ENCODE data around the gene ADAMTS12.
"Not testable (repeated sequence)": the region's sequence is repeated elsewhere in the genome, so short reads cannot be mapped to it uniquely, and the experiment has no call there.

Gene ADAMTS12

GRCh38 chr5:33563983-33564908, 327.5 kb downstream of the ADAMTS12 start:
- no peak for DNase-seq

DNA sequence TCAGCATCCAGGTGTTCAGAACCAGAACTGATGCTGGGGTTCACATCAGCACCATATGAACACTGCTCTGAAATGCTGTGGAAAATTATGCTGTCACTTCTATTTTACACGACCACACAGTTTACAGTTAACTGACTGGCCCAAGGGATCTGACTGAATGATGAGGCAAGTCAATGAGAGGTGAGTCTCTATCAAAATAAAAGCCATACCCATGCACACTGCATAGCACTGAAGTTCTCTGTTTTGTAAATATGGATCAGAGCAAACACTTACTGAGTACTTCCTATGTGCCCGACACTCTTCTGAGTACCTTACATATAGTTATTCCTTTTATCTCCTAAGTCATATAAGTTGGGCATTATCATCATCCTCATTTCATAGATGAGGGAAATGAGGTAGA, 328.3 kb downstream of the ADAMTS12 start:
- no peak for DNase-seq

DNA sequence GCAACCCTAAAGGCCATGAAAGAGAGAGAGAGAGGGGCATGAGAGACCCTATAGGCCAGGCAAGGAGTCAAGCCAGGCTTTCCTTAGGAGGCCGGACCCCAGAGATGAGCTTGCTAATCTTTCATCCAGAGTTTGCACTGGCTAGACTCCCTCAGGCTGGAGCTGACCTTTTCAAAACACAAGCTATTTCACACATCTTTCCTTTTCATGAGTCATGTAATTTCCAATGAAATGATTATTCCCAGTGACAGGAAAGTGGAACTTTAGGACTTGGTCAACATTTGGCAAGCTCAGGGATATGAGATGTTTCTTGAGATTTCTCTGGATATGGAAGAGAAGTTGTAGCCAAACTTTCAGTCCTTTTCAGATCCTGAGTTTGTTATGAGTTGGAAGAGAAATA, 333.3 kb downstream of the ADAMTS12 start:
- no peak for DNase-seq

DNA sequence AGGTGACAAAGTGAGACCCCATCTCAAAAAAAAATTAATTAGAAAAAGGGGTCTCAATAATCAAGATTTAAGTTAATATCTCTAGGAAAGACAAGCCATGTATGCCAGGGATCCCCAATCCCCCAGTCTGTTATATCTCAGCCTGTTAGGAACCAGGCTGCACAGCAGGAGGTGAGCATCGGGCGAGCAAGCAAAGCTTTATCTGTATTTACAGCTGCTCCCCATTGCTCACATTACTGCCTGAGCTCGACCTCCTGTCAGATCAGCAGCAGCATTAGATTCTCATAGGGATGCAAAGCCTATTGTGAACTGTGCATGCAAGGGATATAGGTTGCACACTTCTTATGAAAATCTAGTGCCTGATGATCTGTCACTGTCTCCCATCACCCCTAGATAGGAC, 334.2 kb downstream of the ADAMTS12 start:
- DNase-seq: no peak

DNA sequence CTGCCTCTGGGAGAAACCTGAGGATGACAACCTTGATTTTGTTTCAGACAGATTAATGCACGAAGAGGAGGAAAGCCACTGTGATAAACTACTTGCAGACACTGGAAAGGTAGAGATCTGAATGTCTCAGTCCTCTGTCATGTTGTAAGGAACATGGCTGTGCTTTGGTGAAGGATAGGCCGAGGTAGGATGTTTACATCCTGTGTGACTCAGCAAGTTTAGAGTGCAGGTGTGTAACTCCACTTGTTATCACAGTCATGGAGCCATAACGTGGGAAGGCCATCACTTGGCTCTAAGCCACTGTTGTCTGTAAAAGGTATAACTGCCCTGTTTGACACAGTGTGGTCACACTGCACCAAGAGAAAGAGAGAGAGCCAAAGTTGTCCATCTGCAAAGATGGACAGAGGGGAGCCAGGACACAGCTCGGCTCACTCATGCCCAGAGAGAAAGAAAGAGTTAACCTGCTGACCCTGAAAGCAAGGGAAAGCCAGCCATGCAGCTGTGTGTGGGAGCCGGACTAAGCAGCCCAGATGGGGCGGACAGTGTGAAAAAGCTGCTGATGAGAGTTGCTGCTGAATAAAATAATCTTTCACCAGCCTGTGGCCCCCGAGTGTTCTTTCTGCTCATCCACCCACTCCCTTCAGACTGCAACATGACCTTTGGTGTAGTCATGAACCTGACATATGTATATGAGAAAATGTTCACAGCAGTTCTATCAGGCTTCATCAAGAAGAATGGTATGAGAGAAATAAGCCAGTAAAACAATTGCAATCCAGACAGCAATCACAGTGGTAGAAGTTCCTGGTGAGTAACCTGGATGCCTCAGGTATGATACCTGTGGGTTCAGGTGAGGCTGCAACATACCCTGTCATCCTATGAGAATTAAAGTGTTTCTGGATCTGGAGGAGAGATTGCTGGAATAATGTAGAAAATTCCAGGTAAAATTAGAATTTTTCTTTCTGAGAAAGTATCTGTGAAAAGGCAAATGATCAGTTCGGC, 335.2 kb downstream of the ADAMTS12 start:
- no peak for DNase-seq

DNA sequence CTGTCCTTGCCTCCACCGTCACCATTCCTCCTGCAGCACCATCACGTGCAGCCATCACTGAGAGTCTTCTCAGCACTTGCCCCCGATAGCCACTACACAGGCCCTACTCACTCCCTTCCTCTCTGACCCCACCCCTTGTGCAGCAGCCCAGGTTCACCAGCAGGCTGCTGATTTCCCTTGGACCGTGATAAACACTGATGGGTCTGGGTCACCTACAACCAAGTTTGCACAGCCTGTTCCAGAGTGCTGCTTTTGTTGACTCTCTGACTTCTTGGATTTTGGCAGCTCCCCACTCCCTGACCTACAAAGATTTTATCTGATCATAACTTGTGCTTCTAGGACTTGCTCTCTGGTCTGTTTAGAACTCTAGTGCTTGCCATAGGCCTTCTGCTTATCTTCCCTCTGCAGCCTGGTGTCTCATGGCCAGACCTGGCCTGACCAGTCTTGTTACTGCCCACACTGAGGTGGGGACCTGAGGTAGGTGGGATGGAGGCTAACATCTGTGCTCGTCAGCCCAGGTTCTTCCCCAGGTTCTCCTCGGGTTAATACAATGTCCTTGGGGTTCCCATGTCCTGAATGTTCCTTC, 341.7 kb downstream of the ADAMTS12 start:
- no peak for DNase-seq

DNA sequence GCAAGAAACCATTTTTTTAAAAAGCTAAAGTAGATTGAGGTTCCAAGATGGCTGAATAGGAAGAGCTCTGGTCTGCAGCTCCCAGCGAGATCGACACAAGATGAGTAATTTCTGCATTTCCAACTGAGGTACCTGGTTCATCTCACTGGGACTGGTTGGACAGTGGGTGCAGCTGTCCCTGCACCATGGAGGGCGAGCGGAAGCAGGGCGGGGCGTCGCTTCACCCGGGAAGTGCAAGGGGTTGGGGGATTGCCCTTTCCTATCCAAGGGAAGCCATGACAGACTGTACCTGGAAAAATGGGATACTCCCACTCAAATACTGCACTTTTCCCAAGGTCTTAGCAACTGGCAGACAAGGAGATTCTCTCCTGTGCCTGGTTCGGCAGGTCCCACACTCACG, 352.0 kb downstream of the ADAMTS12 start:
- not testable (repeated sequence) for DNase-seq

- DNase-seq: peak; percentile 6
Measured at GRCh38 chr5:33539212-33539611, 352.6 kb downstream of the ADAMTS12 start.

GRCh38 chr5:33538201-33538600, 353.6 kb downstream of the ADAMTS12 start:
- no peak for DNase-seq

DNA sequence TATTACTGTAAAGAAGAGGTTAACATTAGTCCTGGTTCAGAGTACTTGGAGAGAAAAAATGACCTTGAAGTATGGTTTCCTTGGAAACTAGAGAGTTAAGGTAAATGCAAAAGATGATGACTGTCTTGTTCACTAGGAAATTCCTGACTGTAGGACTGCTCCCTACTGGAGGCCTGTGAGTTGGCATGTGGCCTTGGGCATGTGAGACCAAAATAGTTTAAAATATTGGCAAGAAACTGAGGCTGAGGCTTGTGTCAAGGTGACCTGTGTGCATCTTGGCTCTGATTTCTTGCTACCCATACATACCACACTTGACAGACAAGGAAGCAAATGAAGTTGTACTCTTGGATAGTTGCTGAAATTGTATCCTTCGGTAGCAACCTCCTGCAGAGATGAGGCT, 354.6 kb downstream of the ADAMTS12 start:
- no peak for DNase-seq

DNA sequence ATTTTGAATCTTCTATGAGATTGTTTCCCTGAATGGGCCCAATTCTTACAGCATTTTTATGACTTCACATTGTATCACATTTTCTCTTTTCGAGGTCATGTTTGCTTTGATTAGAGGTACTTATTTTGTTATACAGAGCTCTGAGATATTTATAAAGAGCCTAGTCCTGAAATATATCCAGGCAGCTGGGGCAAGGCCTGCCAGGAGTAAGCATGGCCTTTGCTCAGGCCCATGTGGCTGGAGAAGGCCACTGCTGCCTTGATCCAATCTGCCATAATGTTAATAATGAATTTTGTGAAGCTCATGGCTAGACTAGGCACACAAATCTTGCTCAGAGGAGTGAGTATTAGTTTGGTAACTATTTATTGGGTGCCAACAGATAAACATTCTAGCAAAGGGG, 355.0 kb downstream of the ADAMTS12 start:
- no peak for DNase-seq

GRCh38 chr5:33531824-33532223, 360.0 kb downstream of the ADAMTS12 start:
- DNase-seq: no peak

DNA sequence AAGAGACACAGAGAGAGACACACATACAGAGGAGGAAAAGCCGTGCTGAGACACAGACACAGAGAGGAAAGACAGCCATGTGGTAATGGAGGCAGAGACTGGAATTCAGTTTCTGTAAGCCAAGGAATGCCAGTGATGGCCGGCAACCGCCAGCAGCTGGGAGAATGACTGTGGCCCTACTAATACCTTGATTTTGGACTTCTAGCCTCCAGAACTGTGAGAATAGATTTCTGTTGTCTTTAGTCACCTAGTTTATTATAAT, 360.8 kb downstream of the ADAMTS12 start:
- DNase-seq: no peak

GRCh38 chr5:33530183-33531036, 361.4 kb downstream of the ADAMTS12 start:
- no peak for DNase-seq

DNA sequence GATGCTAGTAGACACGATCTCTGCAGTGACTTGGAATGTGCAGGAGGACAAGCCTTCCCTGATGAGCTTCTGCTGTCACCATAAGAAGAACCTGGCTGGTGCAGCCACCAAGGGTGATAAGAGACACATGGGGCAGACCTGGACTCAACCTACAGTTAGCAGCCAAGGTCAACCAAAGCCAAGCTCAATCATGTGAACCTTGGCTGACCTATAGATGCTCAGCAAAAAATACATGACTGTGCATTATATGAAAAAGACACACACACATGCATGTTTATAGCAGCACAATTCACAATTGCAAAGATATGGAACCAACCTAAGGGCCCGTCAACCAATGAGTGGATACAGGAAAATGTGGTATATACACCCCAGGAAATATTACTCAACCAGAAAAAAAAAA, 364.1 kb downstream of the ADAMTS12 start:
- DNase-seq: no peak

GRCh38 chr5:33526755-33527154, 365.0 kb downstream of the ADAMTS12 start:
- no peak for DNase-seq

GRCh38 chr5:33524476-33524875, 367.3 kb downstream of the ADAMTS12 start:
- DNase-seq: no peak

- no peak for DNase-seq
Measured at GRCh38 chr5:33523208-33523771, 368.5 kb downstream of the ADAMTS12 start.

DNA sequence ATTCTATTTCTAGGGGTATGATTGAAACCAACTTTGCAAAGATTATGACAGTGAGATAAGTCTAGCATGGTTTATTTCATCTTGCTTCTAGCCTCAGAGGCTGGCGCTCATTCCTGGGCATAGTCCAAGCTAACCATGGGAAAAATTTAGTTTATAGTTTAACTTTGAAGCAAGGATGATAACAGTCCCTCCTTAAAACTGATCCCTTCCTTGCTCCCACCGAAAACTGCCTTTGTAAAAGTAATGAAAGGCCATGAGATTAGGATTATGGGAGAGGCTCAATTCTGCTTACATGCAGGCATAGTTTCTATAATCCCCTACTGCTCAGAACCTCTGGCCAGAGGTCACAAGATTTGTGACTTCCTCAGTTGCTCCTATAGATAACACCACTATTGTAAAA, 375.4 kb downstream of the ADAMTS12 start:
- no peak for DNase-seq

GRCh38 chr5:33515366-33515765, 376.4 kb downstream of the ADAMTS12 start:
- DNase-seq: not testable (repeated sequence)

- DNase-seq: no peak
Measured at GRCh38 chr5:33513462-33514185, 378.2 kb downstream of the ADAMTS12 start.
